Brain microvascular endothelial cell (primary cell): ENCODE measurements around the gene CAPS.
"Not testable (repeated sequence)": the region's sequence is repeated elsewhere in the genome, so short reads cannot be mapped to it uniquely, and the experiment has no call there.

Source experiments
- DNase-seq: peaks from one replicate; pipeline ENCODE4 v3.0.0-alpha.2; 2020
- H3K27ac ChIP-seq: fragments of 250-450 bp; sonication (Bioruptor Pico); 2 replicates; pipeline ENCODE4 v1.5.1; 2020; ENCODE audit warnings: mild to moderate bottlenecking, moderate library complexity
- H3K27me3 ChIP-seq: fragments of 250-450 bp; sonication (Bioruptor Pico); replicated peaks from 2 replicates; pipeline ENCODE4 v1.5.1; 2020; ENCODE audit warnings: mild to moderate bottlenecking
- H3K36me3 ChIP-seq: fragments of 250-450 bp; sonication (Bioruptor Pico); replicated peaks from 2 replicates; pipeline ENCODE4 v1.5.1; 2020; ENCODE audit warnings: mild to moderate bottlenecking
- H3K4me3 ChIP-seq: 2 replicates; pipeline ENCODE4 v1.5.1; 2011; ENCODE audit warnings: low read depth, mild to moderate bottlenecking, control low read depth, low read length, moderate library complexity
- CTCF ChIP-seq: IDR thresholded peaks from 2 replicates; pipeline ENCODE4 v1.5.1; 2011; ENCODE audit warnings: low read depth, mild to moderate bottlenecking, moderate library complexity, low read length, control low read depth, inconsistent platforms; ENCODE audit errors: missing control alignments
- in situ Hi-C: cut with HindIII; loops from 2 replicates; pipeline ENCODE4 v1.10.0; 2017; ENCODE audit warnings: low sequenced_read_pairs, low pct_ligation_motif_present

CAPS gene

DNA sequence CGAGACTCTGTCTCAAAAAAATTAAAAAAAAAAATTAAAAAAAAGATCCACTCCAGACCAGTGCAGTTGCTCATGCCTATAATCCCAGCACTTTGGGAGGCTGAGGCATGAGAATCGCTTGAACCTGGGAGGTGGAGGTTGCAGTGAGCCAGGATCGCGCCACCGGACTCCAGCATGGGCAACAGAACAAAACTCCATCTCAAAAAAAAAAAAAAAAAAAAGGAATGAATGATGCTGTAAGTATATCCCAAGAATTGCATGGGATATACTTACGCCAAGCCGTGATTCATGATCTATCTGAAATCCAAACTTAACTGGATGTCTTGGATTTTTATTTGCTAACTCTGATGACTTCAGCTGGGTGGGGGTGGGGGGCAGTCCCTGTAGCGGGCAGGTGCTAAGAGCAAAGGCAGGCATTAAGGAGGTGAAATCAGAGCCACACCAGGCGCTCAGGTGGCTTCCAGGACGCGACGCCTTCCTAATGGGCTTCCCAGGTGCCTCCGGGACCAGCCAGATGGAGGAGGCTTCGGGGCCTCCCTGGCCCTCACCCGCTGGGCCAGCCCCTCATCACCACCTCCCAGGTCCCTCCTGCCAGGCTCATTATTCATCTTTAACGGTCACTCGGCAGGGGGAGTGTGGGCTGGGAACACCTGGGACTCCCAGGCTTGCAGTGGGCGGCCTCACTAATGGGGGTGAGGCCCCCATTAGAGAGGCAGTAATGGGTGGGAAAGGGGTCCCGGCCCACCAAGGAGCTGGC, 32.3 kb upstream of the CAPS start:
- Histone ChIP-seq H3K27ac (no peak overlapping the region), H3K36me3 (no peaks in the 10 kb centered on the region), H3K4me3 (no peak overlapping the region), H3K27me3 (no peaks in the 10 kb centered on the region)
- in situ Hi-C loops, result no loop called here
- no peak for TF ChIP-seq CTCF
- no peak for DNase-seq

- H3K36me3 ChIP-seq, result no peaks in the 10 kb centered on the region
- no peak overlapping the region for H3K4me3 ChIP-seq
- no peak overlapping the region for H3K27ac ChIP-seq
- no peaks in the 10 kb centered on the region for H3K27me3 ChIP-seq
- no peak for DNase-seq
- TF ChIP-seq CTCF, result no peak
- in situ Hi-C loops, result no loop called here
Observed at GRCh38 chr19:5882421-5882968, 31.6 kb upstream of the CAPS start.

GRCh38 chr19:5883157-5883873, 30.7 kb upstream of the CAPS start:
- H3K27ac ChIP-seq, DNase-seq, H3K27me3 ChIP-seq, H3K4me3 ChIP-seq, H3K36me3 ChIP-seq, in situ Hi-C loops: not testable (repeated sequence)

- H3K27me3 ChIP-seq, H3K4me3 ChIP-seq, H3K27ac ChIP-seq, DNase-seq, H3K36me3 ChIP-seq, in situ Hi-C loops: not testable (repeated sequence)
Observed at GRCh38 chr19:5884065-5884811, 29.8 kb upstream of the CAPS start.

DNA sequence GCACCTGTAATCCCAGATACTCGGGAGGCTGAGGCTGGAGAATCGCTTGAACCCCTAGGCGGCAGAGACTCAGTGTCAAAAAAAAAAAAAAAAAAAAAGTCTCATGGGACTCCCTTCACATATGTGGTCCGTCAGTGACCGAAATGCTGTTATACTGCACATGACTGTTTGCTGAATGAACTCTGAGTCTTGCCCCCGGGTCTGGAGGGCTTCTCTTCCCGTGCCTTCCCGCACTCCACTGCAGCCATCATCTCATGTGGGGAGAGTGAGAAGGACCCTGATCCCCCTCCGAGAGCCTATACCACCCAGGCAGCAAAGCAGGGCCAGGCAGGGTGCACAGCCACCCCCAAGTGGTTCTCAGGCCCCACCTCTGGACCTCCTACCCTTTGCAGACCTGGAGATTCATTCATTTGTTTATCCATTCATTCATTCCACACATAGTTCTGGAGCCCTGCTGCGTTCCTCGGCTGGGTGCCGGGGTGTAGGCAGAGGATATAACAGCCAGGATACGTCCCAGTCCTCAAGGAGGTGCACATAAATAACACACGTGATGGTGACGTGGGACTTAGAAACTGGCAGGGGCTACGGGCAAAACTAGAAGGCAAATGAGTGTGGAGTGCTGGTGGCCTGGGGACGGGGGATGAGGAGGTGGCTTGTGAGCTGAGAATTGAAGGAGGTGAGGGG, 24.6 kb upstream of the CAPS start:
- no peaks in the 10 kb centered on the region for H3K36me3 ChIP-seq
- no peak overlapping the region for H3K27ac ChIP-seq
- TF ChIP-seq CTCF, result no peak
- H3K4me3 ChIP-seq, result no peak overlapping the region
- H3K27me3 ChIP-seq, result no peaks in the 10 kb centered on the region
- no peak for DNase-seq
- in situ Hi-C loops, result no loop called here

- Histone ChIP-seq H3K36me3 (peaks cover 5% of the 10 kb centered on the region), H3K27ac (no peak overlapping the region), H3K27me3 (no peaks in the 10 kb centered on the region), H3K4me3 (no peak overlapping the region)
- DNase-seq, result no peak
- in situ Hi-C loops, result no loop called here
- no peak for TF ChIP-seq CTCF
Observed at GRCh38 chr19:5890099-5890498, 24.0 kb upstream of the CAPS start.
